Activated CD8-positive, alpha-beta T cell treated with anti-CD3 and anti-CD28 coated beads for 36 hours (primary cell): ENCODE results near the gene EGR2. TPM values are rescaled to one million over a fixed set of nuclear protein-coding genes. Genes with fewer than 3 reads are reported as not detected.

Experiments used
- ATAC-seq: fragments of 200-7000 bp; cut with Tn5 transposase; one replicate; pipeline ENCODE4 v1.10.0; 2021; ENCODE audit warnings: mild to moderate bottlenecking, moderate library complexity
- CTCF ChIA-PET: fragments of 350-600 bp; sonication (Branson Sonifier 250); formaldehyde crosslinking; loops from one replicate; lab custom pipeline; 2021; ENCODE audit warnings: antibody characterized with exemption; lab: Charles Lee
- POLR2A ChIA-PET: fragments of 350-600 bp; sonication (Branson Sonifier 250); formaldehyde crosslinking; loops from one replicate; lab custom pipeline; 2021; ENCODE audit warnings: antibody characterized with exemption; lab: Charles Lee
- DNase-seq: peaks from one replicate; pipeline ENCODE4 v3.0.0-alpha.2; 2020
- H3K27ac Mint-ChIP-seq: one replicate; pipeline ENCODE4 v1.8.0; 2021; ENCODE audit warnings: mild to moderate bottlenecking, mixed read lengths
- H3K27me3 Mint-ChIP-seq: one replicate; pipeline ENCODE4 v1.8.0; 2021; ENCODE audit warnings: mixed read lengths
- H3K36me3 Mint-ChIP-seq: one replicate; pipeline ENCODE4 v1.8.0; 2021; ENCODE audit warnings: low read depth, mixed read lengths
- H3K4me1 Mint-ChIP-seq: one replicate; pipeline ENCODE4 v1.8.0; 2021; ENCODE audit warnings: low read depth, mixed read lengths
- H3K4me3 Mint-ChIP-seq: one replicate; pipeline ENCODE4 v1.8.0; 2021; ENCODE audit warnings: mild to moderate bottlenecking, moderate library complexity, mixed read lengths
- H3K9me3 Mint-ChIP-seq: one replicate; pipeline ENCODE4 v1.8.0; 2021; ENCODE audit warnings: mixed read lengths
- CTCF ChIP-seq: fragments of 200-600 bp; IDR thresholded peaks from one replicate; pipeline ENCODE4 v1.8.0; 2022; ENCODE audit warnings: antibody characterized with exemption, mild to moderate bottlenecking
- intact Hi-C: fragments of 100-400 bp; cut with micrococcal nuclease; formaldehyde crosslinking; loops from one replicate; pipeline ENCODE4 v1.10.0; 2022
- total RNA-seq, 2 experiments: library from RNA; stranded (reverse); gene quantifications; one replicate each; pipeline ENCODE4 v1.2.3, GENCODE V29; 2021

EGR2 gene
- total RNA-seq, 2 experiments from 2014 or later, result 45.6 to 46.6 TPM

GRCh38 chr10:62826273-62826672 is 10.1 kb upstream of the EGR2 start:
- H3K9me3 Mint-ChIP-seq, result no peaks in the 10 kb centered on the region
- TF ChIP-seq CTCF, result no peak

GRCh38 chr10:62820586-62820985 is 4.4 kb upstream of the EGR2 start:
- no peak for ATAC-seq
- no peak overlapping the region for H3K4me3 Mint-ChIP-seq
- H3K36me3 Mint-ChIP-seq, result peaks cover 6% of the 10 kb centered on the region
- H3K27ac Mint-ChIP-seq, result no peak overlapping the region
- H3K27me3 Mint-ChIP-seq, result peaks cover 23% of the 10 kb centered on the region
- ChIA-PET POLR2A (no interaction called here), CTCF (interaction anchor here (6.6 kb wide), 1 partner anchor 208 kb away, joined by 128 read pairs; no protein-coding TSS in a partner anchor)
- intact Hi-C loops, result no loop called here
- H3K9me3 Mint-ChIP-seq, result no peaks in the 10 kb centered on the region
- no peak for DNase-seq
- no peak for TF ChIP-seq CTCF
- H3K4me1 Mint-ChIP-seq, result peaks cover 11% of the 10 kb centered on the region

More at GRCh38 chr10:62826273-62826672, 10.1 kb upstream of the EGR2 start:
- H3K27me3 Mint-ChIP-seq, result peaks cover 6% of the 10 kb centered on the region
- no peak overlapping the region for H3K4me3 Mint-ChIP-seq
- intact Hi-C loops, result no loop called here
- ChIA-PET CTCF (interaction anchor here (0.7 to 1.5 kb wide), 2 partner anchors 216 to 332 kb away, joined by 3 read pairs; no protein-coding TSS in a partner anchor), POLR2A (interaction anchor here (1.2 kb wide), 1 partner anchor 9 kb away, joined by 3 read pairs; no protein-coding TSS in a partner anchor)
- H3K4me1 Mint-ChIP-seq, result no peaks in the 10 kb centered on the region
- no peak overlapping the region for H3K27ac Mint-ChIP-seq
- H3K36me3 Mint-ChIP-seq, result no peaks in the 10 kb centered on the region
- no peak for DNase-seq
- no peak for ATAC-seq

- Mint-ChIP-seq H3K27ac (peak overlapping the region; percentile 13), H3K4me3 (peak overlapping the region; percentile 45)
Measured at GRCh38 chr10:62819141-62819920, 3.2 kb upstream of the EGR2 start.

GRCh38 chr10:62818426-62819011 is 2.4 kb upstream of the EGR2 start:
- ChIA-PET CTCF (interaction anchor here (0.6 to 6.6 kb wide), 42 partner anchors 9 to 339 kb away, joined by 3 to 128 read pairs (median 5); partner anchors contain the start of gene NRBF2), POLR2A (interaction anchor here (0.9 to 6.0 kb wide), 16 partner anchors 10 to 314 kb away, joined by 3 to 46 read pairs (median 6); partner anchors contain the start of gene NRBF2)
- peaks cover 23% of the 10 kb centered on the region for H3K27me3 Mint-ChIP-seq
- H3K4me1 Mint-ChIP-seq, result peaks cover 19% of the 10 kb centered on the region
- H3K36me3 Mint-ChIP-seq, result peaks cover 26% of the 10 kb centered on the region
- TF ChIP-seq CTCF, result no peak
- peak overlapping the region; percentile 97 for H3K4me3 Mint-ChIP-seq
- H3K9me3 Mint-ChIP-seq, result no peaks in the 10 kb centered on the region
- ATAC-seq (no peak), DNase-seq (peak; percentile 77)
- peak overlapping the region; percentile 100 for H3K27ac Mint-ChIP-seq
- intact Hi-C loops, result loop anchor here (5.0 kb wide), 2 partner anchors 221 to 264 kb away; no protein-coding TSS in a partner anchor

More at GRCh38 chr10:62819141-62819920, 3.2 kb upstream of the EGR2 start:
- Mint-ChIP-seq H3K36me3 (peaks cover 18% of the 10 kb centered on the region), H3K4me1 (peaks cover 11% of the 10 kb centered on the region), H3K27me3 (peaks cover 23% of the 10 kb centered on the region), H3K9me3 (no peaks in the 10 kb centered on the region)
- intact Hi-C loops, result loop anchor here (5.0 kb wide), 2 partner anchors 222 to 263 kb away; no protein-coding TSS in a partner anchor
- no peak for ATAC-seq
- TF ChIP-seq CTCF, result no peak
- no peak for DNase-seq
- ChIA-PET POLR2A (interaction anchor here (1.0 to 6.0 kb wide), 9 partner anchors 11 to 314 kb away, joined by 3 to 46 read pairs (median 12); partner anchors contain the start of gene NRBF2), CTCF (interaction anchor here (0.6 to 6.6 kb wide), 23 partner anchors 9 to 338 kb away, joined by 3 to 128 read pairs (median 5); partner anchors contain the start of gene NRBF2)
